ENCODE data around the gene GRK1.

DNA sequence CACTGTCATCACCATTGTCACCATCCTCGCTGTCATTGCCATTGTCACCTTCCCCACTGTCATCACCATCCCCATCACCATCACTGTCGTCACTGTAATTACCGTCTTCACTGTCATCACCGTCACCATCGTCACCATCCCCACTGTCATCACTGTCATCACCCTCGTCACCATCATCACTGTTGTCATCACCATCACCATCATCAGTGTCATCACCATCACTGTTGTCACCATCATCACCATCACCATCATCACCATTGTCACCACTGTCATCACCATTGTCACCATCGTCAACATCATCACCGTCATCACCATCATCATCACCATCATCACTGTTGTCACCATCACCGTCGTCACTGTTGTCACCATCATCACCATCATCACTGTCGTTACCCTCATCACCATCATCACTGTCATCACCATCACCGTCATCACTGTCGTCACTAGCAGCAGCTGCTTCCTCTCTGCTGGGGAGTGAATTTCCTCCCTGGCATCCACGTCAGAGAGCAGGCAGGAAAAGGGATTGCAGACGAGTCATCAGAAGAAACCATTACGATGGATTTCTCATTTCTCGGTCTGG, 119.3 kb downstream of the GRK1 start:
- TF ChIP-seq, protein P1, sequence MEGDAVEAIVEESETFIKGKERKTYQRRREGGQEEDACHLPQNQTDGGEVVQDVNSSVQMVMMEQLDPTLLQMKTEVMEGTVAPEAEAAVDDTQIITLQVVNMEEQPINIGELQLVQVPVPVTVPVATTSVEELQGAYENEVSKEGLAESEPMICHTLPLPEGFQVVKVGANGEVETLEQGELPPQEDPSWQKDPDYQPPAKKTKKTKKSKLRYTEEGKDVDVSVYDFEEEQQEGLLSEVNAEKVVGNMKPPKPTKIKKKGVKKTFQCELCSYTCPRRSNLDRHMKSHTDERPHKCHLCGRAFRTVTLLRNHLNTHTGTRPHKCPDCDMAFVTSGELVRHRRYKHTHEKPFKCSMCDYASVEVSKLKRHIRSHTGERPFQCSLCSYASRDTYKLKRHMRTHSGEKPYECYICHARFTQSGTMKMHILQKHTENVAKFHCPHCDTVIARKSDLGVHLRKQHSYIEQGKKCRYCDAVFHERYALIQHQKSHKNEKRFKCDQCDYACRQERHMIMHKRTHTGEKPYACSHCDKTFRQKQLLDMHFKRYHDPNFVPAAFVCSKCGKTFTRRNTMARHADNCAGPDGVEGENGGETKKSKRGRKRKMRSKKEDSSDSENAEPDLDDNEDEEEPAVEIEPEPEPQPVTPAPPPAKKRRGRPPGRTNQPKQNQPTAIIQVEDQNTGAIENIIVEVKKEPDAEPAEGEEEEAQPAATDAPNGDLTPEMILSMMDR (IDR thresholded peaks at IDR 0.05) = no peak
- TF ChIP-seq POLR2AphosphoS5 (IDR thresholded peaks at IDR 0.05) (no peak), EP300 (IDR thresholded peaks at IDR 0.05; ENCODE audit: low read depth) (no peak), POLR2A (IDR thresholded peaks at IDR 0.05) (no peak)
